ENCODE data around the gene LRRC51.

The LRRC51 gene, protein sequence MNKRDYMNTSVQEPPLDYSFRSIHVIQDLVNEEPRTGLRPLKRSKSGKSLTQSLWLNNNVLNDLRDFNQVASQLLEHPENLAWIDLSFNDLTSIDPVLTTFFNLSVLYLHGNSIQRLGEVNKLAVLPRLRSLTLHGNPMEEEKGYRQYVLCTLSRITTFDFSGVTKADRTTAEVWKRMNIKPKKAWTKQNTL

GRCh38 chr11:72080326-72081183, at the start of gene LRRC51, which contains the start of gene NUMA1:
LRRC51 (plus strand) TSS chr11:72080850; CDS start chr11:72089084, 8,234 bp downstream.
NUMA1 (minus strand) TSS chr11:72080542; CDS start chr11:72035943, 44,599 bp downstream.
- peak; percentile 100 for DNase-seq

- DNase-seq = no peak
These were observed 44.0 kb upstream of the LRRC51 start for GRCh38 chr11:72036687-72037086.

DNA sequence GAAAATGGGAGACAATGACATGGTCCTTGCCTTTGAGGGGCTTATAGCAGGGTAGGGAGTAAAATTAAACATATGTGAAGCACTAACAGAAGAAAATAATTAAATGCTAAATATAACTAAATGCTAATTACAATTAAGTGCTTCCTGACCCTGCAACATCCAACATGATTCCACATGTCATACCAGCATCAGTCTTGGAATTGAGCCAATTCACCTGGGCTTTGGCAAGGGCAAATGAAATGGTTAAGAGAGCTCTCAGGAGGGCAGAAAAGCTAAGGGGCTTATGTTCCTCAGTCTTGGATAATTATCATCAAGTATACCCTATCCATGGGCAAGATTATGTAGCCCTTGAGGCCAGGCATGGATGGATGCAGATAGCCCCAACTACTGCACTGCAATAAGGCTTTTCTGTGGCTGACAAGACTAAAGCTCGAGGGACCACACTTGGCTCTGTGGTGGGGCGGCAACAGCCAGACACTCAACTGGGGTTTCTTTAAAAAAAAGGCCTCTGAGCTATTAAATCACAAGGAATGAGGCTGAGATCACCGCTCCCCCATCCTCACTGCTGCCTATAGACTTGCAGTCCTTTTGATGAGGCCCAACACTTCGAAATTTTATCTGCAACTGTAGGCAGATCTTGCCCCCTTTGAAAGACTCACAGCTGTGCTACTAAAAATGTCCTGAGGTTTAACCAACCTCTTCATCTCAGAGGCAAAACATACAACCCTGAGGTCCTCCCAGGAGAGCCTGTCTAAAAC, 42.9 kb upstream of the LRRC51 start:
- no peak for DNase-seq

- no peak for DNase-seq
These were observed 42.2 kb upstream of the LRRC51 start for GRCh38 chr11:72038491-72038890.

- DNase-seq = no peak
These were observed 41.4 kb upstream of the LRRC51 start for GRCh38 chr11:72039031-72039855.

GRCh38 chr11:72039856-72040401, 40.7 kb upstream of the LRRC51 start:
- DNase-seq = no peak

GRCh38 chr11:72040491-72041363, 39.9 kb upstream of the LRRC51 start:
- DNase-seq = peak; percentile 92

GRCh38 chr11:72041364-72042063, 39.1 kb upstream of the LRRC51 start:
- DNase-seq = peak; percentile 44

GRCh38 chr11:72042064-72042745, 38.4 kb upstream of the LRRC51 start:
- DNase-seq = no peak

DNA sequence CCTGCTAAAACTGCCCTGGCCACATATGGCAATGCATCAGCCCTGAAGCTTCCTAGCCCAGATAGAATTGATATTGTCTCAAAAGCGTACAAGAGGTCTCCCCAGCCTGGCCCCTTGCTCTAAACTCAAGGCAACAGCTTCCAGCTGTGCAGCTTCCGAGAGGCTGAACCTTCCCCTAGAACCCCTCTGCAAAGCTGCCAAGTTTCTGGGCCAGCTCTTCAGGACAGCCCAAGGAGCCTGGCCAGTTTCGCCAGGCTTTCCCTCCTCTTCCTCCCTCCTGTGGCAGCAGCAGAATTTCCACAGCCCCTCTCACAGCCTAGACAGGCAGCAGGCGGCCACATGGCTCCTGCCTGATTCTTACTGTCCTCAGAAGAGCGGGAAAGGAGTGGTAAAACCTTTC, 34.8 kb upstream of the LRRC51 start:
- DNase-seq = no peak

DNA sequence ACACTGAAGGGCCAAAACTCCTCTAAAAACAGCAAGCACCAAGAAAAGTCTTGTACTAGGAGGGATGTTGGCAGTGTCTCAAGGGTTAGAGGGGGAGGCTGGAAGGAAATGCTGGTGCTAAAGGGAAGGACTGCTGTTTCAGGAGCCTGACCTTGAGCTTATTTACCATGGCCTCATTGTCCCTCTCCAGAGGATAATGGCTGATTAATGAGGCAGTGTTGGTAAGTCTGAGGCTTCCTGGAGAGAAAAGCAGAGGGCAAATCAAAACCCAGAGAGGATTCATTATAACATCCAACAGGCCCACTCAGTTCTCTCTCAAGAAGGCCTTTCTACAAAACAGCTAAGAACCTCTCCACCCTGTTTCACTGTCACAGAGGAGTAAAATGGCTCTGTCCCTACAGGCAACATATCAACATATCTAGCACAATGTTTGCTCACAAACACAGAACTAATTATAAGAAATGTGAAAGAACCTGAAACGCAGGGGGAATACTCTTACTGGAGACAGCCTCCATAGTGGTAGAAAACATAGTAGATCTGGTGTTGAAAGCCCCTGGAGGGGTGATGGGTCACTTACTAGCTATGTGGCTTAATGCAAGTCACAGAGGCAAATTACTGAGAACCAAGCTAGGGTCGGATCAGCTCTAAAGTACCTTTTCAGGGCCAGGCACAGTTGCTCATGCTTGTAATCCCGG, 31.7 kb upstream of the LRRC51 start:
- no peak for DNase-seq

DNA sequence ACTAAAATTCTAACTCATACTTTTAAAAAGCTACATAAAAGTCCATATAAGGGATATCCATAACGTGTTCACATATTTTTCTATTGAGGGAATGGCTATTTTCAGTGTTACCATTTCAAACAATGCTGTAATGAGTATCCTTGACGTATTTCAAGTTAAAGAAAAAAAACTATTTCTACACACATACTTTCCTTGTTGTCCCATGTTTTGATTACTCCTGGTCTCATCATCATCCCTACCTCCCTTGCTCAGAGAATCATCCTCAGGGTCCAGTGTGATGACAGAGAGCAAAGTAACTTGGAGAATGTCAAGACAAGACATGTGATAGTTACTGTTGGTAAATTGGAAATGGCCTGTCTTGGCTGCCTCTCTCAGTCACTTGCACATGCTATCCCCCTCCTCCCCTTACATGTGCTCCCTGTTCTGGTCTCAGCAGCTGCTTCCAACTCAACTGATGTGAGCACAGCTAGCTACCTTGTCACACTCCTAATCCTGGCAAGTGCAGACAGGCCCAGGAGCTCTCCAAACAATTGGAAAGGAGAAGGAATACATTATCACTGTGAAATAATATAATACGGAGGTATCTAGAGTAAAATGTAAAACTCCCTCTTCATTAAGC, 22.1 kb upstream of the LRRC51 start:
- no peak for DNase-seq

- DNase-seq = no peak
These were observed 18.8 kb upstream of the LRRC51 start for GRCh38 chr11:72061739-72062396.

GRCh38 chr11:72066855-72067254, 13.8 kb upstream of the LRRC51 start:
- no peak for DNase-seq

GRCh38 chr11:72067266-72067665, 13.4 kb upstream of the LRRC51 start:
- DNase-seq = no peak

DNA sequence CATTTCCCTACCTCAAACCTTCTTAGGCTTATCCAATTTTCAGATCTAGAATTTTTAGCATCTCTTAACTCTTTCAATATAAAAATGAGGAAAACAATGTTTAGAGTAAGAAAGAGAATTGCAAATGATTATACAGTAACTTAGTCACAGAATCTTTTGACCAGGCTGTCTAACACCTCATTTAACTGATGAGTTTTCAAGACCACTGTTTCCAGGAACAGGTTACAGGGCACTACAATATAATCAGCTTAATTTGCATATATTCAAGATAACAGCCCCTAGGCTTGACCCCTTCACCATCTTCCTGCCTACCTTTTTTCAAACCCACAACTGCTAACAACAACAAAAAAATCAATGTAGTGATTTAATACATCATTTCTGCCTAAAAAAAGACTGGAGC, 13.0 kb upstream of the LRRC51 start:
- no peak for DNase-seq

- no peak for DNase-seq
These were observed 11.4 kb upstream of the LRRC51 start for GRCh38 chr11:72069200-72069599.

DNA sequence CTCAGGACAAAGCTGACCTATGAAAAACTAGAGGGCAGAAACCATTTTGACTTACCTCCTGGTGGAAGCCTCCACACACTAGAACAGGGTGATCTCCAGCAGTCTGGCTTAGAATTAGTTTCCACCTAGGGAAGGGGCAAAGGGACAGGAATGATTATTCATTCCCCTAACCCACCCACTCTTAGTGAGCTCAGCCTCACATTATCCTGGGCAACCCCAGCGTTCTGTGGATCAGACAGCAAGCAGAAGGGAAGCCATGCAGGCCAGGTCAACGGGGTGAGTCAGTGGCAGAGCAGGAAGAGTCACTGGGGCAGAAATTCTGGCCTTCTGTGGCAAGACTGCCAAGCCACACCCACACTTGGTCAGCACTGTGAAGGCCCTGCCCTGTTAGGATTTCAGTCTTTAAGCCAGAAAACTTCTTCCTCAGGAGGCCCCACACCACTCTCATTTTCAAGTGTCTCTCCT, 10.8 kb upstream of the LRRC51 start:
- no peak for DNase-seq
